Right lobe of liver (tissue), 6 donors: ENCODE measurements around the gene NKX3-2. TPM values are rescaled to one million over a fixed set of nuclear protein-coding genes. Genes with fewer than 3 reads are reported as not detected.

ENCODE experiments used
- ATAC-seq, 4 donors: fragments of 200-7000 bp; cut with Tn5 transposase; one replicate each; pipeline ENCODE4 v1.9.1; 2020; ENCODE audit warnings: mild to moderate bottlenecking in 4 of 4, moderate library complexity in 4 of 4
- DNase-seq, 3 donors: peaks; one replicate each; pipeline ENCODE4 v3.0.0-alpha.2; 2020
- H3K27ac ChIP-seq, 3 donors: fragments of 200-600 bp; one replicate each; pipeline ENCODE4 v1.8.0; 2022
- H3K27me3 ChIP-seq, 2 donors: fragments of 200-600 bp; one replicate each; pipeline ENCODE4 v1.8.0; 2022
- H3K36me3 ChIP-seq, 4 donors: fragments of 200-600 bp; sonication (generic) in 1 of 4; one replicate each; pipeline versions ENCODE4 v1.5.1 to v1.8.0; 2017 to 2022; ENCODE audit warnings: control low read depth in 1 of 4
- H3K4me1 ChIP-seq, 4 donors: fragments of 200-600 bp; sonication (generic) in 1 of 4; one replicate each; pipeline versions ENCODE4 v1.5.1 to v1.8.0; 2017 to 2022; ENCODE audit warnings: control low read depth in 1 of 4
- H3K4me3 ChIP-seq, 3 donors: fragments of 200-600 bp; one replicate each; pipeline ENCODE4 v1.8.0; 2022
- H3K9me3 ChIP-seq, 4 donors: fragments of 200-600 bp; sonication (generic) in 1 of 4; one replicate each; pipeline versions ENCODE4 v1.5.1 to v1.8.0; 2017 to 2022; ENCODE audit warnings: control low read depth in 1 of 4
- CTCF ChIP-seq, 4 donors: fragments of 200-600 bp in 3 of 4; fragments of 450-650 bp in 1 of 4; IDR thresholded peaks; one replicate each; pipeline versions ENCODE4 v1.5.1 to v1.8.0; 2016 to 2022; ENCODE audit warnings: antibody characterized with exemption in 4 of 4, mild to moderate bottlenecking in 2 of 4
- POLR2A ChIP-seq: fragments of 450-650 bp; IDR thresholded peaks from one replicate; pipeline ENCODE4 v1.6.1; 2017; ENCODE audit warnings: antibody characterized with exemption, mild to moderate bottlenecking
- WGBS: methylation state at CpG from one replicate; pipeline ENCODE4 v1.1.6; 2018; ENCODE audit warnings: low coverage, low lambda C conversion rate; ENCODE audit not compliant: insufficient coverage; ENCODE audit errors: missing lambda C conversion rate; 5-methylcytosine and 5-hydroxymethylcytosine counted together
- intact Hi-C, 2 donors: fragments of 100-400 bp; cut with DNase I; formaldehyde crosslinking; loops; one replicate each; pipeline versions ENCODE4 v1.11.2 to v1.14.1; 2022
- total RNA-seq, 6 experiments: library from RNA; depleted of rRNA in 2 of 6; stranded (reverse); fragments of >200 nt in 2 of 6; fragmentation: NEBNext Ultra II Directional in 3 of 6; extraction: Animal tissue kit (Norgen Biotek cat#: 25700) in 3 of 6; gene quantifications; one replicate each; pipeline versions ENCODE4 v1.1.0 to v1.2.4, GENCODE V29; 2016 to 2023
- donor health status: DM: no; HTN: yes; CAD: no.
- donor health status: DM: no; HTN: no; CAD: no.
- donor health status: DM: no; HTN: no; CAD: no.
- donor health status: DM: no; HTN: yes; CAD: no.
- donor health status: DM: no; HTN: yes; CAD: no.

NKX3-2 gene
- total RNA-seq, 6 experiments from 2014 or later, result not detected

GRCh38 chr4:13531625-13531998 lies 12.7 kb downstream of the NKX3-2 start:
- H3K27ac ChIP-seq, result no peak overlapping the region
- DNase-seq, result no peak
- WGBS, result 21% methylated on average over 8 of the region's 8 CpGs
- no peaks in the 10 kb centered on the region for H3K9me3 ChIP-seq
- ATAC-seq, result no peak
- no peak overlapping the region for H3K4me3 ChIP-seq
- H3K27me3 ChIP-seq, result peaks cover 16 to 42% of the 10 kb centered on the region in 2 donors
- intact Hi-C loops, result loop anchor here in 1 of 2 donors (10.0 kb wide), 1 partner anchor 787 kb away; no protein-coding TSS in a partner anchor
- peaks cover 0 to 5% (median 0%) of the 10 kb centered on the region in 4 donors for H3K4me1 ChIP-seq
- H3K36me3 ChIP-seq, result no peaks in the 10 kb centered on the region
- TF ChIP-seq CTCF (IDR thresholded peaks at IDR 0.05), result no peak
- TF ChIP-seq POLR2A, result no peak

GRCh38 chr4:13530823-13531624 lies 13.3 kb downstream of the NKX3-2 start:
- peaks cover 16 to 42% of the 10 kb centered on the region in 2 donors for H3K27me3 ChIP-seq
- WGBS, result 4% methylated on average over 23 of the region's 35 CpGs
- H3K36me3 ChIP-seq, result no peaks in the 10 kb centered on the region
- intact Hi-C loops, result loop anchor here in 1 of 2 donors (10.0 kb wide), 1 partner anchor 786 kb away; no protein-coding TSS in a partner anchor
- H3K9me3 ChIP-seq, result no peaks in the 10 kb centered on the region
- H3K4me1 ChIP-seq, result peaks cover 0 to 5% (median 0%) of the 10 kb centered on the region in 4 donors
- no peak overlapping the region for H3K4me3 ChIP-seq
- H3K27ac ChIP-seq, result no peak overlapping the region
- no peak for DNase-seq
- TF ChIP-seq CTCF (IDR thresholded peaks at IDR 0.05) (no peak), POLR2A (no peak)
- ATAC-seq, result no peak

GRCh38 chr4:13529128-13529919 lies 15.0 kb downstream of the NKX3-2 start:
- no peak overlapping the region for H3K4me3 ChIP-seq
- intact Hi-C loops, result no loop called here
- H3K27ac ChIP-seq, result no peak overlapping the region
- no peaks in the 10 kb centered on the region for H3K9me3 ChIP-seq
- peaks cover 8 to 44% of the 10 kb centered on the region in 2 donors for H3K27me3 ChIP-seq
- TF ChIP-seq CTCF (IDR thresholded peaks at IDR 0.05) (no peak), POLR2A (no peak)
- peaks cover 0 to 5% (median 0%) of the 10 kb centered on the region in 4 donors for H3K4me1 ChIP-seq
- no peaks in the 10 kb centered on the region for H3K36me3 ChIP-seq
- 7% methylated on average over 25 of the region's 37 CpGs for WGBS
- no peak for ATAC-seq
- no peak for DNase-seq

GRCh38 chr4:13528821-13529127 lies 15.5 kb downstream of the NKX3-2 start:
- H3K4me1 ChIP-seq, result peaks cover 0 to 5% (median 0%) of the 10 kb centered on the region in 4 donors
- H3K4me3 ChIP-seq, result no peak overlapping the region
- ATAC-seq, result no peak
- WGBS, result 3% methylated on average over 5 of the region's 5 CpGs
- TF ChIP-seq POLR2A (no peak), CTCF (IDR thresholded peaks at IDR 0.05) (no peak)
- intact Hi-C loops, result no loop called here
- no peaks in the 10 kb centered on the region for H3K9me3 ChIP-seq
- no peaks in the 10 kb centered on the region for H3K36me3 ChIP-seq
- no peak overlapping the region for H3K27ac ChIP-seq
- DNase-seq, result no peak
- peaks cover 8 to 43% of the 10 kb centered on the region in 2 donors for H3K27me3 ChIP-seq
